Measurements from ENCODE around the gene MIER2.

MIER2 gene

GRCh38 chr19:377801-378581, 33.4 kb upstream of the MIER2 start:
- no peak for DNase-seq

GRCh38 chr19:376111-376470, 31.5 kb upstream of the MIER2 start:
- DNase-seq = no peak

GRCh38 chr19:375395-376110, 31.0 kb upstream of the MIER2 start:
- DNase-seq = no peak

GRCh38 chr19:374886-375235, 30.3 kb upstream of the MIER2 start:
- no peak for DNase-seq

GRCh38 chr19:374183-374885, 29.7 kb upstream of the MIER2 start:
- DNase-seq = no peak

- no peak for DNase-seq
Observed at GRCh38 chr19:373391-374182, 29.0 kb upstream of the MIER2 start.

- DNase-seq = no peak
Observed at GRCh38 chr19:372306-372890, 27.8 kb upstream of the MIER2 start.

- DNase-seq = no peak
Observed at GRCh38 chr19:371501-372168, 27.0 kb upstream of the MIER2 start.

- no peak for DNase-seq
Observed at GRCh38 chr19:370641-371330, 26.2 kb upstream of the MIER2 start.

- DNase-seq = no peak
Observed at GRCh38 chr19:369876-370275, 25.3 kb upstream of the MIER2 start.

GRCh38 chr19:369256-369655, 24.7 kb upstream of the MIER2 start:
- no peak for DNase-seq

GRCh38 chr19:368630-369024, 24.0 kb upstream of the MIER2 start:
- DNase-seq = no peak

GRCh38 chr19:367963-368629, 23.5 kb upstream of the MIER2 start:
- DNase-seq = no peak

- DNase-seq = no peak
Observed at GRCh38 chr19:367561-367960, 23.0 kb upstream of the MIER2 start.

GRCh38 chr19:366951-367350, 22.4 kb upstream of the MIER2 start:
- DNase-seq = no peak

- no peak for DNase-seq
Observed at GRCh38 chr19:366205-366783, 21.7 kb upstream of the MIER2 start.

- no peak for DNase-seq
Observed at GRCh38 chr19:364496-365287, 20.1 kb upstream of the MIER2 start.

GRCh38 chr19:362683-363082, 18.1 kb upstream of the MIER2 start:
- no peak for DNase-seq

- DNase-seq = no peak
Observed at GRCh38 chr19:362154-362553, 17.6 kb upstream of the MIER2 start.

GRCh38 chr19:359653-359925, 15.0 kb upstream of the MIER2 start:
- no peak for DNase-seq

All from CD4-positive, alpha-beta T cell treated with Interferon gamma for 1 hour (primary cell).